Endothelial cell of umbilical vein (primary cell): Measurements from ENCODE around the gene ZFYVE16.
"Not testable (repeated sequence)": the region's sequence is repeated elsewhere in the genome, so short reads cannot be mapped to it uniquely, and the experiment has no call there.

Source experiments
- EZH2 ChIP-seq: IDR thresholded peaks from 2 replicates; pipeline ENCODE4 v1.6.1; 2012; ENCODE audit warnings: borderline replicate concordance, low read depth, mild to moderate bottlenecking, moderate library complexity, low read length, inconsistent platforms; ENCODE audit not compliant: severe bottlenecking
- GATA2 ChIP-seq: IDR thresholded peaks from 2 replicates; pipeline ENCODE4 v1.7.0; 2011; ENCODE audit warnings: low read depth, mild to moderate bottlenecking, moderate library complexity, mixed read lengths, low read length; ENCODE audit not compliant: insufficient read length, insufficient read depth
- JUN ChIP-seq: IDR thresholded peaks from 2 replicates; pipeline ENCODE4 v1.6.1; 2011; ENCODE audit warnings: borderline replicate concordance, low read depth; ENCODE audit not compliant: insufficient read length, insufficient read depth
- MYC ChIP-seq: IDR thresholded peaks from one replicate; pipeline ENCODE4 v1.6.1; 2011; ENCODE audit warnings: mild to moderate bottlenecking, low read depth, low read length
- POLR2A ChIP-seq: IDR thresholded peaks from 2 replicates; pipeline ENCODE4 v1.6.1; 2012; ENCODE audit warnings: low read depth, mild to moderate bottlenecking, control low read depth, low read length
- POLR2AphosphoS5 ChIP-seq: IDR thresholded peaks from 2 replicates; pipeline ENCODE4 v1.6.1; 2012; ENCODE audit warnings: low read depth, mild to moderate bottlenecking, control low read depth, low read length, moderate library complexity; ENCODE audit not compliant: insufficient read depth
- TF ChIP-seq, protein P1 (sequence below), 2 donors: IDR thresholded peaks; 1 replicate in 1 of 2; 2 replicates in 1 of 2; pipeline ENCODE4 v1.5.1; 2011; ENCODE audit warnings: low read length in 2 of 2, mild to moderate bottlenecking in 2 of 2, moderate library complexity in 2 of 2, control low read depth in 1 of 2, inconsistent platforms in 1 of 2, low read depth in 1 of 2; ENCODE audit not compliant: insufficient read depth in 1 of 2; ENCODE audit errors: extremely low read depth in 1 of 2
- TF ChIP-seq, protein P2 (sequence below): IDR thresholded peaks from 2 replicates; pipeline ENCODE4 v1.6.1; 2011; ENCODE audit not compliant: insufficient read depth, insufficient read length

DNA sequence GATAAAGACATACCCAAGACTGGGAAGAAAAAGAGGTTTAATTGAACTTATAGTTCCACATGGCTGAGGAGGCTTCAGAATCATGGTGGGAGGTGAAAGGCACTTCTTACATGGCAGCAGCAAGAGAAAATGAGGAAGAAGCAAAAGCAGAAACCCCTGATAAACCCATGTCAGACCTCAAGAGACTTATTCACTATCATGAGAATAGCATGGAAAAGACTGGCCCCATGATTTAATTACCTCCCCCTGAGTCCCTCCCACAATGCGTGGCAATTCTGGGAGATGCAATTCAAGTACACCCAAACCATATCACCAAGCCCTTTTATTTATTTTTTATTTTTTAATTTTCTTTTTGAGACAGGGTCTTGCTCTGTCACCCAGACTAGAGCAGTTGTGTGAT lies 7.5 kb upstream of the ZFYVE16 start:
- TF ChIP-seq, protein P1, sequence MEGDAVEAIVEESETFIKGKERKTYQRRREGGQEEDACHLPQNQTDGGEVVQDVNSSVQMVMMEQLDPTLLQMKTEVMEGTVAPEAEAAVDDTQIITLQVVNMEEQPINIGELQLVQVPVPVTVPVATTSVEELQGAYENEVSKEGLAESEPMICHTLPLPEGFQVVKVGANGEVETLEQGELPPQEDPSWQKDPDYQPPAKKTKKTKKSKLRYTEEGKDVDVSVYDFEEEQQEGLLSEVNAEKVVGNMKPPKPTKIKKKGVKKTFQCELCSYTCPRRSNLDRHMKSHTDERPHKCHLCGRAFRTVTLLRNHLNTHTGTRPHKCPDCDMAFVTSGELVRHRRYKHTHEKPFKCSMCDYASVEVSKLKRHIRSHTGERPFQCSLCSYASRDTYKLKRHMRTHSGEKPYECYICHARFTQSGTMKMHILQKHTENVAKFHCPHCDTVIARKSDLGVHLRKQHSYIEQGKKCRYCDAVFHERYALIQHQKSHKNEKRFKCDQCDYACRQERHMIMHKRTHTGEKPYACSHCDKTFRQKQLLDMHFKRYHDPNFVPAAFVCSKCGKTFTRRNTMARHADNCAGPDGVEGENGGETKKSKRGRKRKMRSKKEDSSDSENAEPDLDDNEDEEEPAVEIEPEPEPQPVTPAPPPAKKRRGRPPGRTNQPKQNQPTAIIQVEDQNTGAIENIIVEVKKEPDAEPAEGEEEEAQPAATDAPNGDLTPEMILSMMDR (IDR thresholded peaks at IDR 0.05; ENCODE audit: extremely low read depth in 1 of 2, insufficient read depth in 1 of 2, low read depth in 1 of 2, low read length in 2 of 2), result not testable (repeated sequence)
- TF ChIP-seq EZH2, JUN, GATA2, POLR2A, POLR2AphosphoS5, MYC: not testable (repeated sequence)
- TF ChIP-seq, protein P2, sequence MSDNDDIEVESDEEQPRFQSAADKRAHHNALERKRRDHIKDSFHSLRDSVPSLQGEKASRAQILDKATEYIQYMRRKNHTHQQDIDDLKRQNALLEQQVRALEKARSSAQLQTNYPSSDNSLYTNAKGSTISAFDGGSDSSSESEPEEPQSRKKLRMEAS, result not testable (repeated sequence)
